Trophoblast cell (in vitro differentiated cells and primary cell): ENCODE results near the gene KAT6B.

Source experiments
- DNase-seq, 2 donors: peaks; one replicate each; pipeline ENCODE4 v3.0.0-alpha.2; 2016
- H2AFZ ChIP-seq: 2 replicates; pipeline ENCODE4 v1.6.1; 2013; ENCODE audit warnings: low read length, moderate library complexity, mild to moderate bottlenecking; ENCODE audit not compliant: insufficient read depth, poor library complexity
- H2AK5ac ChIP-seq: 2 replicates; pipeline ENCODE4 v1.6.1; 2013; ENCODE audit warnings: mild to moderate bottlenecking, low read length
- H2BK120ac ChIP-seq: 2 replicates; pipeline ENCODE4 v1.6.1; 2013; ENCODE audit warnings: low read length, mild to moderate bottlenecking, moderate library complexity; ENCODE audit not compliant: insufficient read depth, poor library complexity
- H2BK12ac ChIP-seq: 2 replicates; pipeline ENCODE4 v1.6.1; 2013; ENCODE audit warnings: mild to moderate bottlenecking, low read length, moderate library complexity
- H2BK5ac ChIP-seq: 2 replicates; pipeline ENCODE4 v1.6.1; 2013; ENCODE audit warnings: low read length, low read depth, moderate library complexity, mild to moderate bottlenecking; ENCODE audit not compliant: poor library complexity
- H3K14ac ChIP-seq: 2 replicates; pipeline ENCODE4 v1.6.1; 2013; ENCODE audit warnings: mild to moderate bottlenecking, low read length
- H3K18ac ChIP-seq: 2 replicates; pipeline ENCODE4 v1.6.1; 2013; ENCODE audit warnings: mild to moderate bottlenecking, low read length
- H3K23ac ChIP-seq: 2 replicates; pipeline ENCODE4 v1.6.1; 2013; ENCODE audit warnings: low read length
- H3K27ac ChIP-seq: 2 replicates; pipeline ENCODE4 v1.5.1; 2013; ENCODE audit warnings: low read depth, mild to moderate bottlenecking, inconsistent platforms, low read length, moderate library complexity
- H3K27me3 ChIP-seq: 2 replicates; pipeline ENCODE4 v1.6.1; 2013; ENCODE audit warnings: inconsistent platforms, mild to moderate bottlenecking, low read length, moderate library complexity; ENCODE audit not compliant: insufficient read depth
- H3K36me3 ChIP-seq, 2 experiments: 1 replicate in 1 of 2; 2 replicates in 1 of 2; pipeline ENCODE4 v1.6.1; 2013; ENCODE audit warnings: low read length in 2 of 2, mild to moderate bottlenecking in 2 of 2, moderate library complexity in 1 of 2; ENCODE audit not compliant: insufficient read depth in 2 of 2, control insufficient read depth in 1 of 2
- H3K4ac ChIP-seq: 2 replicates; pipeline ENCODE4 v1.6.1; 2013; ENCODE audit warnings: low read depth, mild to moderate bottlenecking, low read length, moderate library complexity
- H3K4me1 ChIP-seq, 2 experiments: 1 replicate in 1 of 2; 2 replicates in 1 of 2; pipeline ENCODE4 v1.6.1; 2013; ENCODE audit warnings: low read length in 2 of 2, mild to moderate bottlenecking in 2 of 2, moderate library complexity in 1 of 2; ENCODE audit not compliant: insufficient read depth in 2 of 2, control insufficient read depth in 1 of 2
- H3K4me2 ChIP-seq: 2 replicates; pipeline ENCODE4 v1.6.1; 2013; ENCODE audit warnings: inconsistent platforms, mild to moderate bottlenecking, low read length, moderate library complexity
- H3K4me3 ChIP-seq: 2 replicates; pipeline ENCODE4 v1.5.1; 2013; ENCODE audit warnings: mild to moderate bottlenecking, low read depth, low read length, inconsistent platforms
- H3K79me1 ChIP-seq: one replicate; pipeline ENCODE4 v1.6.1; 2013; ENCODE audit warnings: low read length
- H3K79me2 ChIP-seq: 2 replicates; pipeline ENCODE4 v1.6.1; 2013; ENCODE audit warnings: low read length, mild to moderate bottlenecking; ENCODE audit not compliant: control insufficient read depth, insufficient read depth, poor library complexity
- H3K9ac ChIP-seq: 2 replicates; pipeline ENCODE4 v1.6.1; 2013; ENCODE audit warnings: mild to moderate bottlenecking, low read length
- H3K9me3 ChIP-seq: 2 replicates; pipeline ENCODE4 v1.6.1; 2013; ENCODE audit warnings: low read depth, mild to moderate bottlenecking, control low read depth, inconsistent platforms, low read length; ENCODE audit not compliant: insufficient read depth
- H4K12ac ChIP-seq: 2 replicates; pipeline ENCODE4 v1.6.1; 2013; ENCODE audit warnings: low read depth, mild to moderate bottlenecking, low read length, moderate library complexity
- H4K8ac ChIP-seq: 2 replicates; pipeline ENCODE4 v1.6.1; 2013; ENCODE audit warnings: low read depth, mild to moderate bottlenecking, low read length, moderate library complexity
- H4K91ac ChIP-seq: one replicate; pipeline ENCODE4 v1.6.1; 2013; ENCODE audit warnings: low read depth, mild to moderate bottlenecking, low read length, moderate library complexity
- WGBS: extraction: QIAGEN DNeasy Blood & Tissue Kit; methylation state at CpG from one replicate; pipeline ENCODE4 v1.1.7; 2013; ENCODE audit warnings: missing lambda C conversion rate; ENCODE audit not compliant: insufficient read length, insufficient coverage; ENCODE audit errors: extremely low coverage; 5-methylcytosine and 5-hydroxymethylcytosine counted together

KAT6B gene

GRCh38 chr10:74934100-74934812 lies 107.9 kb downstream of the KAT6B start:
- no peak overlapping the region for H3K14ac ChIP-seq
- no peak for DNase-seq
- no peak overlapping the region for H2AFZ ChIP-seq
- H2AK5ac ChIP-seq: no peak overlapping the region
- no peak overlapping the region for H3K18ac ChIP-seq
- no peak overlapping the region for H4K8ac ChIP-seq
- no peaks in the 10 kb centered on the region for H3K79me1 ChIP-seq
- H4K91ac ChIP-seq: no peak overlapping the region
- WGBS: no CpG with 5 or more reads among the region's 12 CpGs
- no peak overlapping the region for H2BK5ac ChIP-seq
- H3K9me3 ChIP-seq: no peaks in the 10 kb centered on the region
- no peak overlapping the region for H3K4me2 ChIP-seq
- H4K12ac ChIP-seq: no peak overlapping the region
- H2BK12ac ChIP-seq: no peak overlapping the region
- no peak overlapping the region for H3K4me3 ChIP-seq
- H2BK120ac ChIP-seq: no peak overlapping the region
- no peak overlapping the region for H3K27ac ChIP-seq
- no peak overlapping the region for H3K23ac ChIP-seq
- no peak overlapping the region for H3K9ac ChIP-seq
- no peak overlapping the region for H3K4ac ChIP-seq
- no peaks in the 10 kb centered on the region for H3K36me3 ChIP-seq
- H3K4me1 ChIP-seq: no peaks in the 10 kb centered on the region
- no peaks in the 10 kb centered on the region for H3K27me3 ChIP-seq
- H3K79me2 ChIP-seq: no peaks in the 10 kb centered on the region

- Histone ChIP-seq H4K91ac (no peak overlapping the region), H3K4me2 (no peak overlapping the region)
- no CpG with 5 or more reads among the region's 6 CpGs for WGBS
Measured at GRCh38 chr10:74936577-74937265, 110.3 kb downstream of the KAT6B start.

GRCh38 chr10:74937266-74937856 lies 111.0 kb downstream of the KAT6B start:
- H3K27ac ChIP-seq: no peak overlapping the region
- no peaks in the 10 kb centered on the region for H3K9me3 ChIP-seq
- H3K79me2 ChIP-seq: no peaks in the 10 kb centered on the region
- H3K23ac ChIP-seq: no peak overlapping the region
- H3K14ac ChIP-seq: no peak overlapping the region
- H4K8ac ChIP-seq: no peak overlapping the region
- H3K4me3 ChIP-seq: no peak overlapping the region
- H2AFZ ChIP-seq: no peak overlapping the region
- H2AK5ac ChIP-seq: no peak overlapping the region
- no peak overlapping the region for H2BK5ac ChIP-seq
- no peak overlapping the region for H4K91ac ChIP-seq
- no peak overlapping the region for H3K9ac ChIP-seq
- no peak overlapping the region for H2BK12ac ChIP-seq
- H3K18ac ChIP-seq: no peak overlapping the region
- H3K27me3 ChIP-seq: no peaks in the 10 kb centered on the region
- WGBS: no CpG with 5 or more reads among the region's 1 CpG
- H3K4ac ChIP-seq: no peak overlapping the region
- H3K36me3 ChIP-seq: no peaks in the 10 kb centered on the region
- H2BK120ac ChIP-seq: no peak overlapping the region
- DNase-seq: no peak
- no peaks in the 10 kb centered on the region for H3K79me1 ChIP-seq
- no peaks in the 10 kb centered on the region for H3K4me1 ChIP-seq
- no peak overlapping the region for H4K12ac ChIP-seq
- H3K4me2 ChIP-seq: no peak overlapping the region

More at GRCh38 chr10:74936577-74937265, 110.3 kb downstream of the KAT6B start:
- H3K23ac ChIP-seq: no peak overlapping the region
- no peak for DNase-seq
- H3K9me3 ChIP-seq: no peaks in the 10 kb centered on the region
- no peaks in the 10 kb centered on the region for H3K4me1 ChIP-seq
- no peak overlapping the region for H4K8ac ChIP-seq
- H3K14ac ChIP-seq: no peak overlapping the region
- H2BK5ac ChIP-seq: no peak overlapping the region
- H3K27me3 ChIP-seq: no peaks in the 10 kb centered on the region
- H2BK12ac ChIP-seq: no peak overlapping the region
- H3K36me3 ChIP-seq: no peaks in the 10 kb centered on the region
- no peak overlapping the region for H4K12ac ChIP-seq
- H3K4me3 ChIP-seq: no peak overlapping the region
- no peak overlapping the region for H3K4ac ChIP-seq
- H2AK5ac ChIP-seq: no peak overlapping the region
- no peaks in the 10 kb centered on the region for H3K79me1 ChIP-seq
- H3K79me2 ChIP-seq: no peaks in the 10 kb centered on the region
- H3K18ac ChIP-seq: no peak overlapping the region
- no peak overlapping the region for H2BK120ac ChIP-seq
- no peak overlapping the region for H3K9ac ChIP-seq
- no peak overlapping the region for H3K27ac ChIP-seq
- H2AFZ ChIP-seq: no peak overlapping the region

- H3K27ac ChIP-seq: no peak overlapping the region
- no peak overlapping the region for H2AK5ac ChIP-seq
- DNase-seq: no peak
- H3K4me2 ChIP-seq: no peak overlapping the region
- no peak overlapping the region for H2BK120ac ChIP-seq
- no peak overlapping the region for H4K12ac ChIP-seq
- no peaks in the 10 kb centered on the region for H3K79me2 ChIP-seq
- no peaks in the 10 kb centered on the region for H3K9me3 ChIP-seq
- no peaks in the 10 kb centered on the region for H3K36me3 ChIP-seq
- no peak overlapping the region for H3K18ac ChIP-seq
- no peak overlapping the region for H3K9ac ChIP-seq
- no peak overlapping the region for H3K23ac ChIP-seq
- WGBS: no CpG with 5 or more reads among the region's 7 CpGs
- no peak overlapping the region for H3K4me3 ChIP-seq
- H3K4ac ChIP-seq: no peak overlapping the region
- no peaks in the 10 kb centered on the region for H3K27me3 ChIP-seq
- no peak overlapping the region for H2BK5ac ChIP-seq
- no peak overlapping the region for H3K14ac ChIP-seq
- H4K91ac ChIP-seq: no peak overlapping the region
- no peak overlapping the region for H4K8ac ChIP-seq
- H2BK12ac ChIP-seq: no peak overlapping the region
- H3K79me1 ChIP-seq: no peaks in the 10 kb centered on the region
- no peak overlapping the region for H2AFZ ChIP-seq
- H3K4me1 ChIP-seq: peaks cover 2% of the 10 kb centered on the region in 2 experiments
Measured at GRCh38 chr10:74944205-74944604, 117.8 kb downstream of the KAT6B start.
